ENCODE results near the gene ZNF26.

Gene ZNF26

GRCh38 chr12:133073836-133074235 lies 87.7 kb downstream of the ZNF26 start:
- Histone ChIP-seq H3K27ac (no peak overlapping the region), H3K4me3 (no peak overlapping the region), H3K9me3 (ENCODE audit: low read depth, low read length) (peaks cover 12% of the 10 kb centered on the region; the same call in 1 of the 2 replicates), H3K36me3 (ENCODE audit: insufficient read depth, low read length) (no peaks in the 10 kb centered on the region), H3K9ac (ENCODE audit: insufficient read length) (no peak overlapping the region)
- DNase-seq (ENCODE audit: low read depth, low spot score), result no peak
- TF ChIP-seq FOXP2 (optimal IDR thresholded peaks at IDR 0.05; ENCODE audit: control extremely low read depth, extremely low read length, insufficient read depth) (no peak), EZH2 (IDR thresholded peaks at IDR 0.05) (no peak), POLR2AphosphoS5 (IDR thresholded peaks at IDR 0.05; ENCODE audit: borderline replicate concordance, low read depth, low read length) (no peak)

Measured in SK-N-MC (cell line).